ENCODE data around the gene PYURF.

Gene PYURF

GRCh38 chr4:88511236-88511635, 12.3 kb downstream of the PYURF start:
- DNase-seq (ENCODE audit: low read depth in 3 of 3): no peak

- no peak for DNase-seq (ENCODE audit: low read depth in 3 of 3)
Measured at GRCh38 chr4:88503344-88503743, 20.2 kb downstream of the PYURF start.

GRCh38 chr4:88497859-88498409, 25.6 kb downstream of the PYURF start:
- DNase-seq (ENCODE audit: low read depth in 3 of 3): no peak

- DNase-seq (ENCODE audit: low read depth in 3 of 3): no peak
Measured at GRCh38 chr4:88489100-88489761, 34.3 kb downstream of the PYURF start.

GRCh38 chr4:88481537-88481936, 42.0 kb downstream of the PYURF start:
- no peak for DNase-seq (ENCODE audit: low read depth in 3 of 3)

- no peak for DNase-seq (ENCODE audit: low read depth in 3 of 3)
Measured at GRCh38 chr4:88478247-88478646, 45.3 kb downstream of the PYURF start.

GRCh38 chr4:88477229-88477860, 46.2 kb downstream of the PYURF start:
- no peak for DNase-seq (ENCODE audit: low read depth in 3 of 3)
